ENCODE results near the gene CDK8.
"Not testable (repeated sequence)": the region's sequence is repeated elsewhere in the genome, so short reads cannot be mapped to it uniquely, and the experiment has no call there.

The CDK8 gene

GRCh38 chr13:26272621-26273020 is 18.7 kb downstream of the CDK8 start:
- no peaks in the 10 kb centered on the region for H3K36me3 Mint-ChIP-seq (ENCODE audit: low read depth)
- no peaks in the 10 kb centered on the region for H3K27me3 Mint-ChIP-seq

DNA sequence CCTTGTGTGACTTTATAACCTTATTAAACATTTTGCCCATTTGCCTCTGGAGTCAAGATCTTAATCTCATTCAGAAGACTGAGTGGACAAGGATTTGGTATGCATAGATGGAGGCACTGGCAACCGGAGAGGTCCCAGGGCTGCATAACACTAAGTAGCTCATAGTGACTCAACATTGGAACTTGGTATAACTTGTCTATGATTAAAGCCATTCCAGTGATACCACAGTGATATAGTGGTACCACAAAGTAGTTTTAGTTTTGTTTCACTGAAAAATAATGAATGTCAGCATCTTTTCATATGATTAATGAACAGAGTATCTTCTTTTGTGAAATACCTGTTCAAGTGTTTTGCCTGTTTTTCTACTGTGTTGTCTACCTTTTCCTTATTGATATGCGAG is 26.4 kb downstream of the CDK8 start:
- H3K4me3 Mint-ChIP-seq = no peak overlapping the region
- no peak overlapping the region for H3K27ac Mint-ChIP-seq

More at GRCh38 chr13:26272621-26273020, 18.7 kb downstream of the CDK8 start:
- Mint-ChIP-seq H3K27ac (no peak overlapping the region), H3K4me1 (ENCODE audit: low read depth) (peaks cover 24% of the 10 kb centered on the region), H3K9me3 (no peaks in the 10 kb centered on the region), H3K4me3 (no peak overlapping the region)

GRCh38 chr13:26280822-26281221 is 26.9 kb downstream of the CDK8 start:
- H3K27me3 Mint-ChIP-seq = no peaks in the 10 kb centered on the region
- H3K27ac Mint-ChIP-seq = no peak overlapping the region
- H3K4me3 Mint-ChIP-seq = no peak overlapping the region

More for the DNA sequence above, 26.4 kb downstream of the CDK8 start:
- no peaks in the 10 kb centered on the region for H3K27me3 Mint-ChIP-seq
- peaks cover 6% of the 10 kb centered on the region for H3K9me3 Mint-ChIP-seq
- peaks cover 19% of the 10 kb centered on the region for H3K4me1 Mint-ChIP-seq (ENCODE audit: low read depth)
- H3K36me3 Mint-ChIP-seq (ENCODE audit: low read depth) = peaks cover 16% of the 10 kb centered on the region

GRCh38 chr13:26285911-26286310 is 32.0 kb downstream of the CDK8 start:
- not testable (repeated sequence) for H3K4me1 Mint-ChIP-seq (ENCODE audit: low read depth); H3K9me3 Mint-ChIP-seq
- peaks cover 10% of the 10 kb centered on the region for H3K36me3 Mint-ChIP-seq (ENCODE audit: low read depth)

More at GRCh38 chr13:26280822-26281221, 26.9 kb downstream of the CDK8 start:
- peaks cover 19% of the 10 kb centered on the region for H3K4me1 Mint-ChIP-seq (ENCODE audit: low read depth)
- peaks cover 10% of the 10 kb centered on the region for H3K9me3 Mint-ChIP-seq
- peaks cover 16% of the 10 kb centered on the region for H3K36me3 Mint-ChIP-seq (ENCODE audit: low read depth)

GRCh38 chr13:26288838-26289237 is 34.9 kb downstream of the CDK8 start:
- H3K27ac Mint-ChIP-seq; H3K27me3 Mint-ChIP-seq; H3K4me1 Mint-ChIP-seq (ENCODE audit: low read depth); H3K9me3 Mint-ChIP-seq; H3K4me3 Mint-ChIP-seq; H3K36me3 Mint-ChIP-seq (ENCODE audit: low read depth): not testable (repeated sequence)

More at GRCh38 chr13:26285911-26286310, 32.0 kb downstream of the CDK8 start:
- not testable (repeated sequence) for H3K27ac Mint-ChIP-seq, H3K4me3 Mint-ChIP-seq, H3K27me3 Mint-ChIP-seq

DNA sequence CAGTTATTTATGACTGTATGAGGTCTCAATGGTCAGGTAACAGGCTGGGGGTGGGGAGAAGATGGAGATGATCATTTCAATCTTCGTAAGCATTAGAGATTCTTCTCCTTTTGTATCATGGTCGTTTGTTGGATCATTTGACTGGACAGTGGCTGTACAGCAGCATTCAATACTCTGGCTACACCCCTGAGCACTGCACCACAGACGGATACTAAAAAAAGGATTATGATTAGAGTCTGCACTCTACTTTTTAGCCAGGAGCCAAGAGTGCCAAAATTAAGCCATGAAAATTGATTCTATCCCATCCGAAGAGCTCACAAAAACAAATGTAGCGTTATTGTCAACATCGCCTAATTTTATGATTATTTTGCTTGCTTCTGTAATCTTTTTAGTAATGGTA is 41.9 kb downstream of the CDK8 start:
- no peak overlapping the region for H3K27ac Mint-ChIP-seq
- H3K36me3 Mint-ChIP-seq (ENCODE audit: low read depth) = peaks cover 10% of the 10 kb centered on the region
- H3K9me3 Mint-ChIP-seq = peaks cover 10% of the 10 kb centered on the region
- H3K4me3 Mint-ChIP-seq = no peak overlapping the region
- peaks cover 28% of the 10 kb centered on the region for H3K4me1 Mint-ChIP-seq (ENCODE audit: low read depth)
- no peaks in the 10 kb centered on the region for H3K27me3 Mint-ChIP-seq

DNA sequence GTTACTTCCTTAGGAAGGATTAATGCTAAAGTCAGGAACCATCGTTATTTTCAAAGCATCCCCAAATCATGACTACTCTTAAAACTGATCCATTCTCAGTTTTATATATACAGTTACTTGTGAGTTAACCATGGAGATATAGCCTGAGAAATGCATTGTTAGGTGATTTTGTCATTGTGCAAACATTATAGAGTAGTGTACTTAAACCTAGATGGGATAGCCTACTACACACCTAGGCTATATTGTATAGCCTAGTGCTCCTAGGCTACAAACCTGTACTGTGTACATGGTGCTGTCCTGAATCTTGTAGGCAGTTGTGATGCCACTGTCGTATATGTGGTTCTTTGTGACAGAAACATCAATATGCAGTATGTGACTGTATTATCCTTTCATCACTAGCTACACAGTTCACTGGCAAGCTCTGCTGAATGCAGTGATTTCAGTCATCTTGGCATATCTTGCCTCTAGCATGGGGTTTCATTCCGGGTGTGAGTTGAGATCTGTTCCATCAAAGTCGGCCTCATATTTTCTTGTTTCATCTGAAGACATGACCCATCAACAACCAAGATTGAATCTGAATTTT is 45.3 kb downstream of the CDK8 start:
- H3K4me1 Mint-ChIP-seq (ENCODE audit: low read depth) = peaks cover 42% of the 10 kb centered on the region
- peaks cover 11% of the 10 kb centered on the region for H3K36me3 Mint-ChIP-seq (ENCODE audit: low read depth)
- no peak overlapping the region for H3K27ac Mint-ChIP-seq
- no peaks in the 10 kb centered on the region for H3K27me3 Mint-ChIP-seq
- H3K9me3 Mint-ChIP-seq = peaks cover 8% of the 10 kb centered on the region
- H3K4me3 Mint-ChIP-seq = no peak overlapping the region

DNA sequence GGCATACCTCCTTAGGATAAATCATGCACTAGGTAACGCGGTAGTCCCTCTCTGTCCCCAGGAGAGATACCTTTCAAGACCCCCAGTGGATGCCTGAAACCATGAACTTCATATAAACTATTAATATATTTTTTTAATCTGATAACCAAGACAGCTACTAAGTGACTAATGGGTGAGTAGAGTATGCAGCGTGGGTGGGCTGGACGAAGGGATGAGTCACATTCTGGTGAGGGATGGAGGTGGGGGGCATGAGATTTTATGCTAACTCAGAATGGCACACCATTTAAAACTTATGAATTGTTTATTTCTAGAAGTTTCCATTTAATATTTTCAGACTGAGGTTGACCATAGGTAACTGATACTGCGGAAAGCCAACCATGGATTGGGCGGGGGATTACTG is 46.2 kb downstream of the CDK8 start:
- peaks cover 8% of the 10 kb centered on the region for H3K36me3 Mint-ChIP-seq (ENCODE audit: low read depth)
- H3K4me3 Mint-ChIP-seq = no peak overlapping the region
- peaks cover 6% of the 10 kb centered on the region for H3K9me3 Mint-ChIP-seq
- no peak overlapping the region for H3K27ac Mint-ChIP-seq
- H3K4me1 Mint-ChIP-seq (ENCODE audit: low read depth) = peaks cover 43% of the 10 kb centered on the region
- H3K27me3 Mint-ChIP-seq = no peaks in the 10 kb centered on the region

DNA sequence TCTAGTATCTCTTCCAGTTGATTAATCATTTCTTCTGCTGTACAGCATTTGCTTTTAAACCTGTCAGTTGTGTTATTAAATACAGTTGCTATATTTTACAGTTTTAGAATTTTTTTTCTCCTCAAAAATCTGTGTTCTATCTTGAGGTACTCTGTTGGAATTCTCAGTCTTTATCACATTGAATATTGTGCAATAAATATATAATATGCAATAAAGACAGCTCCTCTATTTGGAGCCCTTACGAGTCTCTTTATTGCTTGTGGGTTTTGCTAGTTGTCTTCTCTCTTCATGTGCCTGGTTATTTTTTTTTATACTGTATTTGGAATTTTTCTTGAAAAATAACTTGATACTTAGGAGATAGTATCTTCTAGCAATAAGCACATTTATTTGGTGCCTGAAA is 51.7 kb downstream of the CDK8 start:
- H3K4me3 Mint-ChIP-seq = no peak overlapping the region
- H3K27me3 Mint-ChIP-seq = no peaks in the 10 kb centered on the region
- H3K9me3 Mint-ChIP-seq = no peaks in the 10 kb centered on the region
- H3K27ac Mint-ChIP-seq = no peak overlapping the region
- peaks cover 50% of the 10 kb centered on the region for H3K4me1 Mint-ChIP-seq (ENCODE audit: low read depth)
- peaks cover 8% of the 10 kb centered on the region for H3K36me3 Mint-ChIP-seq (ENCODE audit: low read depth)

DNA sequence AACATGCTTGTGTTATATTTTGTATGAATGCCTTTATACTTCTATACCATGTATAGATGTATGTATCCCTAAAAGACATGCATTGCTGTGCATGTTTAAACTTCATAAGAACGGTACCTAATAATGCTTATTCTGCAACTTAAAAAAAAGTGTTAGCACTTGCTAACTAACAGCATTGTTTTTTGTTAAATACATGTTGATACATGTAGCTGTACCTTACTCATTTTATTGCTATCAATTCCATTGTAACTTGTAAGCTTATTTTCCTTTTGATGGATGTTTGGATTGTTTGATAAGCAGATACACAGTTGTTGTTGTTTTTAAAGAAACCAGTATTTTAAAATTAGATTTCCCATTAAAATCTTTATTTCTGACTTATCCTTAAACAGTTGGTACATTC is 53.8 kb downstream of the CDK8 start:
- no peak overlapping the region for H3K27ac Mint-ChIP-seq
- H3K9me3 Mint-ChIP-seq = no peaks in the 10 kb centered on the region
- peaks cover 40% of the 10 kb centered on the region for H3K4me1 Mint-ChIP-seq (ENCODE audit: low read depth)
- H3K4me3 Mint-ChIP-seq = no peak overlapping the region
- peaks cover 15% of the 10 kb centered on the region for H3K36me3 Mint-ChIP-seq (ENCODE audit: low read depth)
- no peaks in the 10 kb centered on the region for H3K27me3 Mint-ChIP-seq

GRCh38 chr13:26308250-26308649 is 54.3 kb downstream of the CDK8 start:
- H3K27ac Mint-ChIP-seq = no peak overlapping the region

DNA sequence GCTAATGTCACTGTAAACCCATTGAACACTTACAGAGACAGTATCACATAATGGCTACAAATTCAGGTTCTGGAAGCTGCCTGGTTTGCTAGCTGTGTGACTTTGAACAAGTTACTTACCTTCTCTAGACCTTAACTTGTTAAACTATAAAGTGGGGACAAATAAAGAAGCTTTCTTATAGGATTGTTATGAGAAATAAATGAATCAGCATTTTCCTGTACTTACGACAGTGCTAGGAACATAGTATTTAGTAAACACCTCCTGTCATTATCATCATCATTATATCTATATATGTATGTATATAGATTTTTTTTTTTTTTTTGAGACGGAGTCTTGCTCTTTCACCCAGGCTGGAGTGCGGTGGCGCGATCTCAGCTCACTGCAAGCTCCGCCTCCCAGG is 54.9 kb downstream of the CDK8 start:
- Mint-ChIP-seq H3K4me3 (no peak overlapping the region), H3K9me3 (no peaks in the 10 kb centered on the region), H3K27me3 (no peaks in the 10 kb centered on the region), H3K36me3 (ENCODE audit: low read depth) (peaks cover 10% of the 10 kb centered on the region), H3K27ac (no peak overlapping the region), H3K4me1 (ENCODE audit: low read depth) (peaks cover 43% of the 10 kb centered on the region)

More at GRCh38 chr13:26308250-26308649, 54.3 kb downstream of the CDK8 start:
- Mint-ChIP-seq H3K9me3 (no peaks in the 10 kb centered on the region), H3K27me3 (no peaks in the 10 kb centered on the region), H3K36me3 (ENCODE audit: low read depth) (peaks cover 15% of the 10 kb centered on the region), H3K4me1 (ENCODE audit: low read depth) (peaks cover 44% of the 10 kb centered on the region), H3K4me3 (no peak overlapping the region)

DNA sequence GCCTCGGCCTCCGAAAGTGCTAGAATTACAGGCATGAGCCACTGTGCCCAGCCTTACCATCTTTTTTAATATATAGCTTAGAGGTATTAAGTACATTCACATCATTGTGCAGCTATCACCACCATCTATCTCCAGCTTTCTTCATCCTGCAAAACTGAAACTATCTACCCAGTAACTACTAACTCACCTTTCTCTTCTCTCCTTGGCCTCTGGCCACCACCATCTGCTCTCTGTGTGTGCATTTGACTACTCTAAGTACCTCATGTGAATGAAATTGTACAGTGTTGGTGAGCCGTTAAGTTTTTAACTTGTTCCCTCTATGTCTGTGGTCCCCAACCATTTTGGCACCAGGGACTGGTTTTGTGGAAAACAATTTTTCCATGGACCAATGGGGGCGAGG is 56.1 kb downstream of the CDK8 start:
- H3K27me3 Mint-ChIP-seq = no peaks in the 10 kb centered on the region
- H3K4me3 Mint-ChIP-seq = no peak overlapping the region
- H3K27ac Mint-ChIP-seq = no peak overlapping the region
- H3K36me3 Mint-ChIP-seq (ENCODE audit: low read depth) = peaks cover 6% of the 10 kb centered on the region
- peaks cover 42% of the 10 kb centered on the region for H3K4me1 Mint-ChIP-seq (ENCODE audit: low read depth)
- no peaks in the 10 kb centered on the region for H3K9me3 Mint-ChIP-seq

- Mint-ChIP-seq H3K36me3 (ENCODE audit: low read depth) (peaks cover 6% of the 10 kb centered on the region), H3K4me3 (no peak overlapping the region), H3K27me3 (no peaks in the 10 kb centered on the region), H3K9me3 (no peaks in the 10 kb centered on the region), H3K4me1 (ENCODE audit: low read depth) (peaks cover 40% of the 10 kb centered on the region), H3K27ac (no peak overlapping the region)
Observed at GRCh38 chr13:26310470-26310869, 56.5 kb downstream of the CDK8 start.

- not testable (repeated sequence) for H3K27ac Mint-ChIP-seq; H3K36me3 Mint-ChIP-seq (ENCODE audit: low read depth); H3K27me3 Mint-ChIP-seq; H3K9me3 Mint-ChIP-seq; H3K4me3 Mint-ChIP-seq
- H3K4me1 Mint-ChIP-seq (ENCODE audit: low read depth) = peaks cover 45% of the 10 kb centered on the region
Observed at GRCh38 chr13:26312019-26312418, 58.1 kb downstream of the CDK8 start.

DNA sequence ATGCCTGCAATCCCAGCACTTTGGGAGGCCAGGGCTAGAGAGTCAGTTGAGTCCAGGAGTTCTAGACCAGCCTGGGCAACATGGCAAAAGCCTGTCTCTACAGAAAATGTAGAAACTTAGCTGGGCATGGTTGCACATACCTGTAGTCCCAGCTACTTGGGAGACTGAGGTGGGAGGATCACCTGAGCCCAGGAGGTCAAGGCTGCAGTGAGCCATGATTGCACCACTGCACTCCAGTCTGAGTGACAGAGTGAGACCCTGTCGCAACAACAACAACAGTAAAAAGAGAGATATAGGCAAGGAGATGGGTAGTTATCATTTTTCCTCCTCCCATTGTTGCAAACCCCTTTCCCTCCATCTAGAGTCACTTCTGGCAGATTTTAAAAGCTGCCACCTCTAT is 62.2 kb downstream of the CDK8 start:
- not testable (repeated sequence) for H3K27ac Mint-ChIP-seq; H3K4me3 Mint-ChIP-seq; H3K9me3 Mint-ChIP-seq; H3K36me3 Mint-ChIP-seq (ENCODE audit: low read depth); H3K27me3 Mint-ChIP-seq
- peaks cover 31% of the 10 kb centered on the region for H3K4me1 Mint-ChIP-seq (ENCODE audit: low read depth)

Data from stimulated activated naive CD8-positive, alpha-beta T cell treated with anti-CD3 and anti-CD28 coated beads, Interleukin-15, Interleukin-2, amounts not matched to agents 100 ng/mL and 50 ng/mL, for 24 hours (primary cell).